Posterior cingulate gyrus (tissue), 11 donors: ENCODE measurements around the gene RNPEP.
"Not testable (repeated sequence)": the region's sequence is repeated elsewhere in the genome, so short reads cannot be mapped to it uniquely, and the experiment has no call there.

Experiments
- DNase-seq, 10 donors: peaks; one replicate each; pipeline versions ENCODE4 v3.0.0 to v3.0.0-alpha.2; 2020 to 2021; ENCODE audit warnings: mixed read lengths in 3 of 10
- intact Hi-C: fragments of 100-400 bp; cut with DNase I; formaldehyde crosslinking; loops from one replicate; pipeline ENCODE4 v1.15.1; 2023

Gene RNPEP

DNA sequence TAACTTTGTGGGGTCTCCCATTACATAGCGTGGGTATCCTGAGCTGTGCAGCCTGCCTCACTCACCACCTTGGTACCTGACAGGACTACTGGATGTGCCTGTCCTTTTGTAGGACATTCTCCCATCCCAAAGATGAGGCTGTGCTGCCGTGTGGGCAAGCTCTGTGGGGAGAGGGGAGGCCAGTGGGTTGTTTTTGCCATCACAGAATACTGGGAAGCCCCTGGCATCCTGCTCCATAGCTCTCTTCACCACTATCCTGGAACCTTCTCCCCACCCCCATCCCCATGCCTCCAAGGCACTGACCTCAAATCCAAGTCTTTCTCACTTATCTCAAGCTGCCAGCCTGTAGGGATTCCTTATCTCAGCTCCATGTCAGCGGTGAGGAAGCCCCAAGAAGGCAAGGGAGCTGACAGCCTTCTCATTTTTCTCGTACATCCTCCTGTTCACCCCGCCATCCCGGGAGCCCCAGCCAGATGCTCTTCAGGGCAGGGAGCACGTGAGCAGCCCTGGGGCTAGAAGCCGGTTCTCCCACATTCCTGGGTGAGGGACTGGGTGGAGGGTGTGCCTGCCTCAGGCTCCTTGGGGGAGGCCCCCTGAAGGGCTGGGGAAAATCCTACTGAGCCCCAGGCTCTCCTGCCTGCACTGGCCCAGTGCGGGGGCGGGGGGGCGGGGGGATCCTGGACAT lies 25.5 kb downstream of the RNPEP start:
- intact Hi-C loops = no loop called here
- peak in 1 of 10 donors; percentile 55 for DNase-seq

DNA sequence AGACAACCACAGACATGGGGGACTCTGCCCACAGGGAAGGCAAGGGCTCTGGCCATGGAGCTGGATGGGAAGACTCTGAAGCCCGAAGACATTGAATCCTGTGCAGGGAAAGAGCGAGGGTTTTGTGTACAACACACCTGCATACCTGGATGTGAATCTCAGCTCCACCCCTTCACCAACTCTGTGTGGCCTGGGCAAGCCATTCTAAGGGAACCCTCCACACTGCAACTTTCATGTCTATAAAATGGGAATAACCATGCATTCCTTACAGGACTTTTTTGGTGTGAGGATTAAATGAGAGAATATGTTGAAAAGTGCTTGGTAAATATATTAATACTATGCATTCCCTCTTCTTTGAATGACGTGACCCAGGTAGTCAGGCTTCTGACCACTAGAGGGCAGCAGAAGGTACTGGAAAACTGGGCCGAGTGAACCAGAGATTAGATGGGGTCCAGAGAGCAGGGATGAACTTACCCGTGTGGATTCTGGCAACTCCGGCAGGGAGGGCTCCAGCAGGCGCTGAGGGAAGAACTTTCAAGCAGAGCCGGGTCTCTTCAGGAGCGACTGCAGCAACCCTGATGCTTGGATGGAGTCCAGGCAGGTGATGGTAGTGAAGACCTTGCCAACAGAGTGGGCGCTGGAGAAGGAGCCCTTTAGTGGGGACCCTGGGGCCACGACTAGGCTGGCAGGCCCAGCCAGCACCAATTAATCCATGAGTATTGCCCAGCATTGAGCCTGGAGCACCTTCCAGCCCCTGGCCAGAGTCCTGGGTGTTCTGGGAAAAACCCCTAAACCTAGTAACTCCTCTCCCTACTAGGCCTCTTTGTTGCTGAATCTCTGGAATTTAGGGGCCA lies 27.1 kb downstream of the RNPEP start:
- peak in 8 of 10 donors; percentile 49 to 95 (median 81) for DNase-seq
- intact Hi-C loops = loop anchor here (1.0 kb wide), 2 partner anchors 108 to 126 kb away; no protein-coding TSS in a partner anchor

DNA sequence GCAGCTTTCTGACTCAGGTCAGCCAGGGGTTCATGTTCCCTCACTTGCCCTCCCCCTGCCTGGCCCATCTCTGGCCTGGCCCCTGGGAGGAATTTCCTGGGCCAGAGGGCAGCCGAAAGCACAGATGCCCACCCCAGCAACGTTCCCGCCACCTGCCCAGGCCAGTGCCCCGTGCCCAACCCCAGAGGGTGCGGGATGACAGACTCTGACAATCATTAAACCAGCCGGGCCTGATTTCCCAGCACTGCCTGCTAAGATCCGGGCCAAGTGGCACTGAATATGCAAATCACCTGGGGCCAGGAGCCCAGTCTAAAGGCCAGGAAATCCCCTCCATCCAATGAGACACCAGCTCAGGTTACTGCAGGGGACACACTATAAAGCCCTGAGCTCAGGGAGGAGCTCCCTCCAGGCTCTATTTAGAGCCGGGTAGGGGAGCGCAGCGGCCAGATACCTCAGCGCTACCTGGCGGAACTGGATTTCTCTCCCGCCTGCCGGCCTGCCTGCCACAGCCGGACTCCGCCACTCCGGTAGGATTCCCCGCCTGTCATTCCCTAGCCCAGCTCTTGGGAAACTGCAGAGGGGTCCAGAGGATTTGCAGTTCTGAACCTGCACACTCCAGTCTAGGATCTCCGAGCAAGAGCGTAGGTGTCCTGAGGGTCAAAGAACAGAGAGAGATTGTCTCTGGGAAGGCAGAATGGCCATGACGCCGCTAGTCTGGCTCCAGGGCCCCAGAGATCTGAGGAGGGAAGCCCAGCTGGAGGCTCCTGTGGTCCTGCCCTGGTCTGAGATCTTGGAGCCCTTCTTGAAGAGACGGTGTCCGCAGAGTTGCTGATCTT lies 27.9 kb downstream of the RNPEP start, which contains the start of gene ELF3:
Gene ELF3, plus strand, starts transcription at position 408 of the 836 bp plus-strand sequence. CDS start 550 bp downstream, outside the sequence.
- DNase-seq = peak in 1 of 10 donors; percentile 79
- intact Hi-C loops = no loop called here

DNA sequence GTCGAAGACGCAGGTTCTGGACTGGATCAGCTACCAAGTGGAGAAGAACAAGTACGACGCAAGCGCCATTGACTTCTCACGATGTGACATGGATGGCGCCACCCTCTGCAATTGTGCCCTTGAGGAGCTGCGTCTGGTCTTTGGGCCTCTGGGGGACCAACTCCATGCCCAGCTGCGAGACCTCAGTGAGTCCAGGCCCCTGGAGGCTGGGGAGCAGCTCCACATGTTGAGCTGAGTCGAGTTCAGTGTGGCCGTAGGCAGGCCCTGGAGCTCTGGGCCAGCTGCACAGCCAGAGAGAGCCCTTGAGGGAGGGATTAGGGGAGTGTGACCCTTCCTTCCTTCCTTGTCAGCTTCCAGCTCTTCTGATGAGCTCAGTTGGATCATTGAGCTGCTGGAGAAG lies 29.5 kb downstream of the RNPEP start:
- intact Hi-C loops = no loop called here
- DNase-seq = peak in 1 of 10 donors; percentile 47

DNA sequence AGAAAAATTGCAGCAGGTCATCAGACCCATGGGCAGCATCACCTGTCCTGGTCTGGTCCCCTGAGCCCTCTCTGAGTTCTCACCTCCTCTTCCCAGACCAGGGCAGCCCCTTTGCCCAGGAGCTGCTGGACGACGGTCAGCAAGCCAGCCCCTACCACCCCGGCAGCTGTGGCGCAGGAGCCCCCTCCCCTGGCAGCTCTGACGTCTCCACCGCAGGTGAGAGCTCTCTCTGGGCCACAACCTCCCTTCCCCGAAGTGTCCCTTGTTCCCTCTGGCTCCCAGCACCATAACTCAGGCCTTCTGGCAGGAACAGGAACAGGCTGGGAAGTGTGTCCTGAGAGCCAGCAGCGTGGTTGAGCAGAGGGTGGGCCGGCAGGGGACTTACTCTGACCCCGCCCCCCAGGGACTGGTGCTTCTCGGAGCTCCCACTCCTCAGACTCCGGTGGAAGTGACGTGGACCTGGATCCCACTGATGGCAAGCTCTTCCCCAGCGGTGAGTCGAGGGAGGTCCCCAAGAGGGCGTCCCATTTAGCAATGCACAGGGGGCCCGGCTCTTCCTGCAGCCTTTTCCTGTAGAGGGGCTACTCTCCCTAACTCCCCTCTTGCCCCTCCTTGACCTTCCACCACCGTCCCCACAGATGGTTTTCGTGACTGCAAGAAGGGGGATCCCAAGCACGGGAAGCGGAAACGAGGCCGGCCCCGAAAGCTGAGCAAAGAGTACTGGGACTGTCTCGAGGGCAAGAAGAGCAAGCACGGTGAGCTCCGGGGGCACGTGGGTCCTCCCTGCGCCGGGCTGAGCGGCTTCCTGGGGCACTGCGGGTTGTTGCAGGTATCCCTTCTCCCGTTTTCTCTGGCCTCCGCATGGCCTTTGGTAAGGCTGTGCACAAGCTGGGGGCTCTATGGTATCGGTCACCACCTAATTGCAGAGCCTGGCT lies 30.4 kb downstream of the RNPEP start:
- peak in 2 of 10 donors; percentile 76 to 82 for DNase-seq
- intact Hi-C loops = no loop called here

DNA sequence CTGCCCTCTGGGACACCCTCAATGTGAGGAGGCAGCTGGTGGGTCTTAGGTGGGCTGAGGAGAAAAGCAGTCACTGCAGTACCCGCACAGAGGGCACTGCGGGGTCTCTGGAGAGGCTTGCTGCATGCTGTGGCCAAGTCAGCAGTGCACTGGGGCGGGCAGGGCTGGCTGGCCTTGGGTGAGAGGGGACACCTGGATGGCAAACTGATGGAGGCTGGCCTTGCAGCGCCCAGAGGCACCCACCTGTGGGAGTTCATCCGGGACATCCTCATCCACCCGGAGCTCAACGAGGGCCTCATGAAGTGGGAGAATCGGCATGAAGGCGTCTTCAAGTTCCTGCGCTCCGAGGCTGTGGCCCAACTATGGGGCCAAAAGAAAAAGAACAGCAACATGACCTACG lies 31.2 kb downstream of the RNPEP start:
- intact Hi-C loops = no loop called here
- DNase-seq = peak in 2 of 10 donors; percentile 59 to 78

DNA sequence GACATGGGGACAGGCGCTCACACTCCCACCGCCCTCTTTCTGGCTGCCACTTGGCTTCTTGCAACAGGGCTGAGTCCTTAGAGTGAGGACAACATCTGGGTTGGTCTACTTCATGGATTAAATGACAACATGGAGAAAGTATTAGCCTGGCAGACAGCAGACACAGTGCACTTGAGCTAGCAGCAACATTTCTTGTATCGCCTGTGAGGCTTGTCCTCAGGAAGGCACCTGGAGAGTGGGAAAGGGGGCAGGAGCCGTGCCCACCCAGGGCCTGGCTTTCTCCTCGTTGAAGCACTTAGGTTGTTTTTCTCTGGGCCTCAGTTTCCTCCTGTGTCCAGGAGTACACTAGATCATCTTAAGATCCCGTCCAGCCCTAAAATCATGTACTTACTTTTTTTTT lies 31.6 kb downstream of the RNPEP start:
- intact Hi-C loops = no loop called here

DNA sequence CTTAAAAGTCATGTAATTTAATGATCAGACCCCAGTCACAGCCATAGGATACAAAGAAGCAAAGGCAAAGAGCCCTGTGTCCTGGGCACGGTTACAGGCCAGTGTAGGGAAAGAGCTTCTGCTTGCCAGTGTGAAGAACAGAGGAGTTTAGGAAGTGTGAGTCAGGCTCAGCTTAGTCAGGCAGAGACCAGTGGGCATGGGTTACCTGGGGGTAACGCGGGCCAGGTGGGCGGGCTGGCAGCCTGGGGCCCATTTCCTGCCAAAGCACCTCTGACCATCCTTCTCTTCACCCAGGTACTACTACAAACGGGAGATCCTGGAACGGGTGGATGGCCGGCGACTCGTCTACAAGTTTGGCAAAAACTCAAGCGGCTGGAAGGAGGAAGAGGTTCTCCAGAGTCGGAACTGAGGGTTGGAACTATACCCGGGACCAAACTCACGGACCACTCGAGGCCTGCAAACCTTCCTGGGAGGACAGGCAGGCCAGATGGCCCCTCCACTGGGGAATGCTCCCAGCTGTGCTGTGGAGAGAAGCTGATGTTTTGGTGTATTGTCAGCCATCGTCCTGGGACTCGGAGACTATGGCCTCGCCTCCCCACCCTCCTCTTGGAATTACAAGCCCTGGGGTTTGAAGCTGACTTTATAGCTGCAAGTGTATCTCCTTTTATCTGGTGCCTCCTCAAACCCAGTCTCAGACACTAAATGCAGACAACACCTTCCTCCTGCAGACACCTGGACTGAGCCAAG lies 32.6 kb downstream of the RNPEP start:
- peak in 2 of 10 donors; percentile 46 to 66 for DNase-seq
- intact Hi-C loops = no loop called here

More for the DNA sequence above, 31.6 kb downstream of the RNPEP start:
- DNase-seq = peak in 1 of 10 donors; percentile 35

DNA sequence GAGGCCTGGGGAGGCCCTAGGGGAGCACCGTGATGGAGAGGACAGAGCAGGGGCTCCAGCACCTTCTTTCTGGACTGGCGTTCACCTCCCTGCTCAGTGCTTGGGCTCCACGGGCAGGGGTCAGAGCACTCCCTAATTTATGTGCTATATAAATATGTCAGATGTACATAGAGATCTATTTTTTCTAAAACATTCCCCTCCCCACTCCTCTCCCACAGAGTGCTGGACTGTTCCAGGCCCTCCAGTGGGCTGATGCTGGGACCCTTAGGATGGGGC lies 33.2 kb downstream of the RNPEP start:
- intact Hi-C loops = no loop called here
- DNase-seq = peak in 2 of 10 donors; percentile 12 to 45

DNA sequence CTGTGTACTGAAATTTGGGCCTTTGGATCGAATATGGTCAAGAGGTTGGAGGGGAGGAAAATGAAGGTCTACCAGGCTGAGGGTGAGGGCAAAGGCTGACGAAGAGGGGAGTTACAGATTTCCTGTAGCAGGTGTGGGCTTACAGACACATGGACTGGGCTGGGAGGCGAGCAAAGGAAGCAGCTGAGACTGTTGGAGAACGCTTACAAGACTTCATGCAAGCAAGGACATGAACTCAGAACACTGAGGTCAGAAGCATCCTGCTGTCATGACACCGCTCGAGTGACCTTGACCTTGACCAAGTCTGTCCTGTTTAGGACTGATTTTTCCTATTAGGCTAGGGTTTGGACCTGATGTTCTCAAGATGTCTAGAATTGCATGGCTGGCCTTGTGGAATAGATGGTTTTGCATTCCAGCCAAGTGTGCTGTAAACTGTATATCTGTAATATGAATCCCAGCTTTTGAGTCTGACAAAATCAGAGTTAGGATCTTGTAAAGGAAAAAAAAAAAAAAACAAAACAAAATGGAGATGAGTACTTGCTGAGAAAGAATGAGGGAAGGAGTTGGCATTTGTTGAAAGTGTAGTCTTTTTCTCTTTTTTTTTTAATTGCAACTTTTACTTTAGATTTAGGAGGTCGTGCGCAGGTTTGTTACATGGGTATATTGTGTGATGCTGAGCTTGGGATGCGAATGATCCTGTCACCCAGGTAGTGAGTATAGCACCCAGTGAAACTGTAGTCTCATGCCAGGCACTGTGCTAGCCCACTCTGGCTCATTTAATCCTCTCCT lies 33.8 kb downstream of the RNPEP start:
- peak in 2 of 10 donors; percentile 36 to 57 for DNase-seq
- intact Hi-C loops = no loop called here

DNA sequence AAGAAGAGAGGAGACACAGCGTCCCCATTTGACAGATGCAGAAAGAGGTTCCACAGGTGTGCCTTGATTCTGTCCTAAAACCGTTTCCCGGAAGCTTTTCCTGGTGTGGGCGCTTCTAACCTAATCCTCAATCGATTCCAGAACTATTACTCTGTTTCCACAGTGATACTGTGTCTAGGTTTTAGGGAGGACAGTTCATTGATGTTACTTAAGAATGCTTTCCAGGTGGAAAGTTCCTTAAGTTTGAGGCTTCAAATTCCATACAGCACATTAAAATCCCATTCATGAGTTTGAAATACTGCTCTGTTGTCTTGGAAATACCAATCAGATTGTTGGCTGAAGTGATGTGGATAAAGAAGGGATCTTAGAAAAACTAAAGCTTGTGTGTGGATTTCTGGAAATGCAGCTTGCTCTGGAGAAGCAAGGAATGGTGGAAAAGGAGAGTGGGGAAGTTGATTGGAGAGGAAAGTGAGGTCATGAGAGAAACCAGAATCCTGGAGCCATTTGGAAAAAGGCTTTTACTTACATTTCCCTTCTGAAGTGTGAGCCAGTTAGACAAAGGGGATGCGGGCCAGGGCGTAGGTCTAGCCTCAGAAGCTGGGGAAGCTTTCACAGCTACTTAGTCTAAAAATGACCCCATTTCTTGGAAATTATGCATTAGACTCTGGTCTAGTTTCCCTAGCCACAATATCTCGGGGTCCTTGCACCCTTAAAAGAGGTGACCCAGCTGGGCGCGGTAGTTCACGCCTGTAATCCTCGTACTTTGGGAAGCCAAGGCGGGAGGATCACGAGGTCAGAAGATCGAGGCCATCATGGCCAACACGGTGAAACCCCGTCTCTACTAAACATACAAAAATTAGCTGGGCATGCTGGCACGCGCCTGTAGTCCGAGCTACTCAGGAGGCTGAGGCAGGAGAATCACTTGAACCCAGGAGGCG lies 34.6 kb downstream of the RNPEP start:
- peak in 2 of 10 donors; percentile 32 to 58 for DNase-seq
- intact Hi-C loops = no loop called here

DNA sequence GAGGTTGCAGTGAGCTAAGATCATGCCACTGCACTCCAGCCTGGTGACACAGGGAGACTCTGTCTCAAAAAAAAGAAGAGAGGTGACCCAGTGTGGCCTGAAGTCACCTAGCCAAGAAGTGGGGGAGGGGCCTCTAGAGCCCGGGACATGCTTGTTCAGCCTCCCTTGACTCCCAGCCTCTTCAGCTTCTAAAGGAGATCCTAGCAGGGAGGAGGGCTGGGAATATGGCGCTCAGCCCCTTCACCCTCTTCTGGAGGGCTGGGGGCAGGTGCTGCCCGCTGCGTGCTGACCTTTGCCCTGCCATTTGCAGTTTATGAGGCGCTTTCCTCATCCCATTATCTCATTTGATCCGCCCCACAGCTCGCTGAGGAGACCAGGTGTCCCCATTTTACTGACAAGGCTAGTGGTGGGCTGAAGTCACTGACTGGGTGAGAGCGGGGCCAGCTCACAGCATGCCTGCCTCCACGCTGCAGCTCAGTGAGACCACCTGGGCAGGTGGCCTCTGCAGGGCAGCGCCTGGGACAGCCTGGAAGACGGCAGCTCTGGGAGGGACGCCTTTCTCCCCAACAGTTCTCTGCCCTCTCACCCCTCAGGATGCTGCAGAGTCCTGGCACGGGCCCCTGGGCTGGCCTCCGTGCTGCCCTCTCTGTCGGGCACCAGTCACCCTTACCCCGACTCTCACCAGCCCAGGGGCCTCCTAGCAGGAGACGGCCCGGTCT lies 35.5 kb downstream of the RNPEP start:
- DNase-seq = peak in 2 of 10 donors; percentile 64 to 75
- intact Hi-C loops = no loop called here

DNA sequence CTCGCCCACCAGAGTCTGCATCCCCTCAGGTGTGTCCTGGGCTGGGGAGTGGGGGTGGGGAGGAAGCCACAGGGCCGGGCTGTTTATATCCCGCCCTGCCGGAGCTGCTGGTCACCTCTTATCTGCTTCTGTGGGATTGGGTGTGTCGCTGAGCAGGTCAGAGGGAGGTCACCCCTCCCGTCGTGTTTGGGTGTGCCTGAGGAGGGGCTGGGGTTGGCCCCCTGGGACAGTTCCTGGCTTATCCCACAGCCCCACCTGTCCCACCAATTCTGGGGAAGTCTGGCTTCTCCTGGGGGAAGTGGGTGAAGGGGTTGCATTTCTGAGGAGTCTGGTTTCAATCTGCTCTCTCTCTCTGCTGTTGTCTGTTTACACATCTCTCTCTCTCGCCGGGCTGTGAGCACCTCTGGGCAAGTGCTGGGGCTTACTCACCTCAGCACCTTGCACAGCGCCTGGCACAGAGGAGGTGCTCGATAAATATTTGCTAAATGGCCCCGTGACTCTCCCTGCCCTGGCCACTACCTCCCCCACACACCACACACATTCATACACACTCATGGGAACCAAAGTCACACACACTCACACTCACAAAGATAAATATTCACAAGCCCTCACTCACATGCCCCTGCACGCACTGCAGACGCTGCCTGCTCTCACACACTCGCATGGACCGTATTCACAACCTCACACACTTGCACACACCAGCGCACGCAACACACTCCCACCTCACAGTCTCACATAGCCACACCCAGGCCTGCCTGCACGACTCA lies 36.2 kb downstream of the RNPEP start:
- peak in 2 of 10 donors; percentile 32 to 63 for DNase-seq
- intact Hi-C loops = no loop called here

DNA sequence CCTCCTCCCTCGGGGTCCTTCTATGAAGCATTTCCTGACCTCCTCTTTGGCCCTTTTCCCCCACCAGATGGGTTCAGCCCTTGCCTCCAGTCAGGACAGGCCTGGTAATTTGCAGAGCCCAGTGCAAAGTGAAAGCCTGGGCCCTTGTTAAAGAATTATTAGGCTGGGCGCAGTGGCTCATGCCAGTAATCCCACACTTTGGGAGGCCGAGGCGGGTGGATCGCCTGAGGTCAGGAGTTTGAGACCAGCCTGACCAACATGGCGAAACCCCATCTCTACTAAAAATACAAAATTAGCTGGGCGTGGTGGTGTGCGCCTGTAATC lies 36.7 kb downstream of the RNPEP start:
- intact Hi-C loops, DNase-seq: not testable (repeated sequence)

DNA sequence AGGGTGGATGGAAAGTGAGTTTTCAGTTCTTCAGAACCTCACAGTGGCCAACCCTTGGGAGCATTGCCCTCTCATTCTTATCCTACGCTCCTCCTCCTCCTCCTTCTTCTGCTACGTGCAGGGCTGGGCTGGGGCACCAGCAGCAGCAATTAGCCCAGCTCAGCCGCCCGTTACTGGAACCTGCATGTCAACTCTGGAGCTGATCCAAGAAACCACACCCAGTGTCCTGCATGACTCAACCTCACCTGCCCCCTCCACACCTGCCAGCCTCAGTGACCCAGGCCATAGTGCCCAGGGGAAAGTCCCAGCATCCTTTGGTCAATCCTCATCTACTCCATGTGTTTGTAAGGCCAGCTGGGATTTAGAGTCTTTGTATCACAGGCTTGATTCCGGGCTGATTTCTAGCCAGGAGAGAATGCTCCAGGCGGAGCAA lies 40.6 kb downstream of the RNPEP start:
- intact Hi-C loops = no loop called here
- DNase-seq = peak in 1 of 10 donors; percentile 77
